Testis (tissue), 2 donors: ENCODE data around the gene GOLGA6B.

Experiments
- POLR2A ChIP-seq: fragments of 450-650 bp; IDR thresholded peaks from one replicate; pipeline ENCODE4 v1.6.1; 2017; ENCODE audit warnings: antibody characterized with exemption, mild to moderate bottlenecking, moderate library complexity
- TF ChIP-seq, protein P1 (sequence below), 3 experiments: fragments of 450-650 bp in 2 of 3; fragments of 200-600 bp in 1 of 3; sonication (generic) in 1 of 3; IDR thresholded peaks; one replicate each; pipeline ENCODE4 v1.5.1; 2016 to 2019; ENCODE audit warnings: antibody characterized with exemption in 3 of 3, mild to moderate bottlenecking in 2 of 3, moderate library complexity in 1 of 3

DNA sequence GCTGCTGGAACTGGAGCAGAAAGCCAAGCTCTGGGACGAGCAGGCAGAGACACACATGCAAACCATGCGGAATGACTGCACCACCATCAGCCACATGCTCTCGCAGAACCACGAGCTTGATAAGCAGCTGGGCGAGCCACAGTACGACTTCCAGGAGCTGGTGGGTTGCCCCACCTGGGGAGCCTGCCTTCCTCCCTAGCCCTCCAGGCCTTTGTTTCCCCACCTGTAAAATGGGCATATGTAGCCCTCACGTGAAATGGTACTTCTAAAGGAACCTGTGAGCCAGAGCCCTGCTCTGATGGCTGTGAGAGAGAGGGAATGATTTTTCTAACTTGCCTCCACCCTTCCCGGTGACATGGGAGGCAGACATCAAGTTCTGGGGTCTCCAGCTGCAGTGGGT lies 44.6 kb upstream of the GOLGA6B start:
- TF ChIP-seq POLR2A, result no peak
- TF ChIP-seq, protein P1, sequence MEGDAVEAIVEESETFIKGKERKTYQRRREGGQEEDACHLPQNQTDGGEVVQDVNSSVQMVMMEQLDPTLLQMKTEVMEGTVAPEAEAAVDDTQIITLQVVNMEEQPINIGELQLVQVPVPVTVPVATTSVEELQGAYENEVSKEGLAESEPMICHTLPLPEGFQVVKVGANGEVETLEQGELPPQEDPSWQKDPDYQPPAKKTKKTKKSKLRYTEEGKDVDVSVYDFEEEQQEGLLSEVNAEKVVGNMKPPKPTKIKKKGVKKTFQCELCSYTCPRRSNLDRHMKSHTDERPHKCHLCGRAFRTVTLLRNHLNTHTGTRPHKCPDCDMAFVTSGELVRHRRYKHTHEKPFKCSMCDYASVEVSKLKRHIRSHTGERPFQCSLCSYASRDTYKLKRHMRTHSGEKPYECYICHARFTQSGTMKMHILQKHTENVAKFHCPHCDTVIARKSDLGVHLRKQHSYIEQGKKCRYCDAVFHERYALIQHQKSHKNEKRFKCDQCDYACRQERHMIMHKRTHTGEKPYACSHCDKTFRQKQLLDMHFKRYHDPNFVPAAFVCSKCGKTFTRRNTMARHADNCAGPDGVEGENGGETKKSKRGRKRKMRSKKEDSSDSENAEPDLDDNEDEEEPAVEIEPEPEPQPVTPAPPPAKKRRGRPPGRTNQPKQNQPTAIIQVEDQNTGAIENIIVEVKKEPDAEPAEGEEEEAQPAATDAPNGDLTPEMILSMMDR (IDR thresholded peaks at IDR 0.05), result no peak
